ENCODE measurements around the gene GPC6. TPM values are rescaled to one million over a fixed set of nuclear protein-coding genes. Genes with fewer than 3 reads are reported as not detected.

The GPC6 gene
- total RNA-seq, 1 donor from 2014 or later, result 42.9 TPM

GRCh38 chr13:93746589-93746988 is 520.0 kb downstream of the GPC6 start:
- H3K27me3 Mint-ChIP-seq (ENCODE audit: insufficient read depth, low read depth), result no peaks in the 10 kb centered on the region
- no peaks in the 10 kb centered on the region for H3K36me3 ChIP-seq
- no peak overlapping the region for H3K4me2 ChIP-seq
- no peak overlapping the region for H3K27ac ChIP-seq
- no peak overlapping the region for H3K4me3 ChIP-seq
- H3K79me2 ChIP-seq (ENCODE audit: low read depth), result no peaks in the 10 kb centered on the region
- no peaks in the 10 kb centered on the region for H4K20me1 ChIP-seq (ENCODE audit: low read depth)
- H3K4me3 Mint-ChIP-seq, result no peak overlapping the region
- H3K27ac Mint-ChIP-seq, result no peak overlapping the region
- no peaks in the 10 kb centered on the region for H3F3A ChIP-seq (ENCODE audit: low read depth)
- H3K9me3 Mint-ChIP-seq, result no peaks in the 10 kb centered on the region
- no peak for DNase-seq (ENCODE audit: low spot score)
- no peaks in the 10 kb centered on the region for H3K36me3 Mint-ChIP-seq
- no peak overlapping the region for H2AFZ ChIP-seq (replicated peaks)
- H3K4me1 Mint-ChIP-seq, result peaks cover 4% of the 10 kb centered on the region
- H3K27me3 ChIP-seq, result no peaks in the 10 kb centered on the region
- H3K4me1 ChIP-seq, result peaks cover 5% of the 10 kb centered on the region
- H3K9me3 ChIP-seq (ENCODE audit: low read depth), result no peaks in the 10 kb centered on the region
- no peak for TF ChIP-seq EZH2phosphoT487 (IDR thresholded peaks at IDR 0.05)
- TF ChIP-seq CTCF (IDR thresholded peaks at IDR 0.05), result no peak
- TF ChIP-seq EZH2 (IDR thresholded peaks at IDR 0.05), result no peak
- no peak overlapping the region for H3K9ac ChIP-seq

- no peak overlapping the region for H2AFZ ChIP-seq (replicated peaks)
These were observed 524.1 kb downstream of the GPC6 start for GRCh38 chr13:93750676-93751075.

GRCh38 chr13:93751117-93751516 is 524.5 kb downstream of the GPC6 start:
- no peak overlapping the region for H3K4me3 Mint-ChIP-seq

More at GRCh38 chr13:93750676-93751075, 524.1 kb downstream of the GPC6 start:
- no peaks in the 10 kb centered on the region for H3K27me3 ChIP-seq
- H3K9ac ChIP-seq, result no peak overlapping the region
- peaks cover 7% of the 10 kb centered on the region for H3K4me1 Mint-ChIP-seq
- no peak overlapping the region for H3K4me3 Mint-ChIP-seq
- no peaks in the 10 kb centered on the region for H3K36me3 ChIP-seq
- TF ChIP-seq EZH2 (IDR thresholded peaks at IDR 0.05), result no peak
- TF ChIP-seq CTCF (IDR thresholded peaks at IDR 0.05), result no peak
- no peak for TF ChIP-seq EZH2phosphoT487 (IDR thresholded peaks at IDR 0.05)
- H3K27ac ChIP-seq, result no peak overlapping the region
- no peaks in the 10 kb centered on the region for H3K27me3 Mint-ChIP-seq (ENCODE audit: insufficient read depth, low read depth)
- no peaks in the 10 kb centered on the region for H3K36me3 Mint-ChIP-seq
- no peaks in the 10 kb centered on the region for H3F3A ChIP-seq (ENCODE audit: low read depth)
- no peaks in the 10 kb centered on the region for H3K9me3 ChIP-seq (ENCODE audit: low read depth)
- no peak overlapping the region for H3K27ac Mint-ChIP-seq
- no peaks in the 10 kb centered on the region for H4K20me1 ChIP-seq (ENCODE audit: low read depth)
- H3K4me1 ChIP-seq, result peaks cover 12% of the 10 kb centered on the region
- H3K9me3 Mint-ChIP-seq, result no peaks in the 10 kb centered on the region
- no peak overlapping the region for H3K4me3 ChIP-seq
- H3K79me2 ChIP-seq (ENCODE audit: low read depth), result no peaks in the 10 kb centered on the region
- no peak overlapping the region for H3K4me2 ChIP-seq
- DNase-seq (ENCODE audit: low spot score), result no peak

More at GRCh38 chr13:93751117-93751516, 524.5 kb downstream of the GPC6 start:
- H3K27me3 Mint-ChIP-seq (ENCODE audit: insufficient read depth, low read depth), result no peaks in the 10 kb centered on the region
- no peaks in the 10 kb centered on the region for H3K9me3 Mint-ChIP-seq
- no peaks in the 10 kb centered on the region for H3K36me3 Mint-ChIP-seq
- Histone ChIP-seq H3K79me2 (ENCODE audit: low read depth) (no peaks in the 10 kb centered on the region), H3F3A (ENCODE audit: low read depth) (no peaks in the 10 kb centered on the region), H3K4me2 (no peak overlapping the region), H3K36me3 (no peaks in the 10 kb centered on the region), H3K27ac (no peak overlapping the region), H2AFZ (replicated peaks) (no peak overlapping the region), H3K27me3 (no peaks in the 10 kb centered on the region), H4K20me1 (ENCODE audit: low read depth) (no peaks in the 10 kb centered on the region), H3K9me3 (ENCODE audit: low read depth) (no peaks in the 10 kb centered on the region), H3K9ac (no peak overlapping the region), H3K4me3 (no peak overlapping the region), H3K4me1 (peaks cover 15% of the 10 kb centered on the region)
- TF ChIP-seq EZH2 (IDR thresholded peaks at IDR 0.05) (no peak), EZH2phosphoT487 (IDR thresholded peaks at IDR 0.05) (no peak), CTCF (IDR thresholded peaks at IDR 0.05) (no peak)
- peaks cover 7% of the 10 kb centered on the region for H3K4me1 Mint-ChIP-seq
- no peak for DNase-seq (ENCODE audit: low spot score)
- no peak overlapping the region for H3K27ac Mint-ChIP-seq

All from neural progenitor cell (in vitro differentiated cells).